A673 (cell line): ENCODE data around the gene EXOC4. TPM values are rescaled to one million over a fixed set of nuclear protein-coding genes. Genes with fewer than 3 reads are reported as not detected.

Source experiments
- BruUV-seq: library from RNA; stranded (reverse); fragments of 400-500 nt; replicated peaks from 2 replicates; lab custom pipeline; 2021; lab: Mats Ljungman, UMichigan
- CTCF ChIA-PET: fragments of 300-600 bp; sonication (Branson Sonifier 250); formaldehyde crosslinking; loops from one replicate; lab custom pipeline; 2022; ENCODE audit warnings: antibody characterized with exemption; lab: Charles Lee
- POLR2A ChIA-PET: fragments of 300-600 bp; sonication (Branson Sonifier 250); formaldehyde crosslinking; loops from one replicate; lab custom pipeline; 2022; ENCODE audit warnings: antibody characterized with exemption; ENCODE audit not compliant: low non-redundant PET; lab: Charles Lee
- DNase-seq: peaks from one replicate; pipeline ENCODE4 v3.0.0-alpha.2; 2015; ENCODE audit warnings: low spot score
- H3K27ac ChIP-seq: fragments of 200-600 bp; sonication (generic); 2 replicates; pipeline ENCODE4 v1.5.1; 2016; ENCODE audit warnings: mixed run types, low read depth, mild to moderate bottlenecking, mixed read lengths, antibody characterized with exemption, low read length; ENCODE audit not compliant: poor library complexity, severe bottlenecking
- H3K27me3 ChIP-seq: fragments of 200-600 bp; sonication (generic); replicated peaks from 2 replicates; pipeline ENCODE4 v1.6.1; 2017; ENCODE audit warnings: mixed run types, low read depth, mild to moderate bottlenecking, mixed read lengths, antibody characterized with exemption, low read length; ENCODE audit not compliant: insufficient read depth, poor library complexity
- H3K36me3 ChIP-seq: fragments of 200-600 bp; sonication (generic); 2 replicates; pipeline ENCODE4 v1.6.1; 2016; ENCODE audit warnings: mixed run types, mild to moderate bottlenecking, mixed read lengths, antibody characterized with exemption, low read length; ENCODE audit not compliant: insufficient read depth, poor library complexity, severe bottlenecking
- H3K4me1 ChIP-seq: fragments of 200-600 bp; sonication (generic); 2 replicates; pipeline ENCODE4 v1.6.1; 2017; ENCODE audit warnings: mixed run types, mild to moderate bottlenecking, mixed read lengths, antibody characterized with exemption, low read length; ENCODE audit not compliant: insufficient read depth, poor library complexity, severe bottlenecking
- H3K4me3 ChIP-seq: fragments of 200-600 bp; sonication (generic); 2 replicates; pipeline ENCODE4 v1.5.1; 2016; ENCODE audit warnings: low read depth, mixed run types, mild to moderate bottlenecking, mixed read lengths, low read length; ENCODE audit not compliant: poor library complexity, severe bottlenecking
- H3K9me3 ChIP-seq: fragments of 200-600 bp; sonication (generic); 2 replicates; pipeline ENCODE4 v1.6.1; 2016; ENCODE audit warnings: mixed run types, low read depth, mild to moderate bottlenecking, mixed read lengths, antibody characterized with exemption, low read length; ENCODE audit not compliant: poor library complexity, severe bottlenecking
- CTCF ChIP-seq: fragments of 300-800, 200-600 bp; sonication (generic); conservative IDR thresholded peaks from 2 replicates; pipeline ENCODE4 v1.5.1; 2017; ENCODE audit warnings: low read depth, mild to moderate bottlenecking, antibody characterized with exemption, low read length, moderate library complexity, mixed read lengths
- EZH2 ChIP-seq: fragments of 200-600 bp; sonication (generic); IDR thresholded peaks from 2 replicates; pipeline ENCODE4 v1.6.1; 2017; ENCODE audit warnings: borderline replicate concordance, low read depth, mild to moderate bottlenecking, mixed read lengths, antibody characterized with exemption, low read length; ENCODE audit not compliant: poor library complexity, severe bottlenecking
- intact Hi-C: fragments of 100-400 bp; cut with micrococcal nuclease; formaldehyde crosslinking; loops from one replicate; pipeline ENCODE4 v1.10.0; 2022; ENCODE audit not compliant: unreplicated experiment
- total RNA-seq: library from RNA; stranded (reverse); gene quantifications from 2 replicates; pipeline ENCODE4 v1.2.3, GENCODE V29; 2021

Gene EXOC4
- total RNA-seq, 1 experiment from 2014 or later, result 66.1 TPM

GRCh38 chr7:134070673-134071072 is 817.8 kb downstream of the EXOC4 start:
- Histone ChIP-seq H3K27ac (no peak overlapping the region), H3K4me3 (no peak overlapping the region), H3K36me3 (no peaks in the 10 kb centered on the region), H3K9me3 (no peaks in the 10 kb centered on the region), H3K27me3 (no peaks in the 10 kb centered on the region), H3K4me1 (no peaks in the 10 kb centered on the region)
- TF ChIP-seq CTCF (no peak), EZH2 (no peak)
- no peak for DNase-seq
- BruUV-seq, result no TSS peak
- intact Hi-C loops, result no loop called here
- ChIA-PET POLR2A (no interaction called here), CTCF (no interaction called here)

- H3K36me3 ChIP-seq, result no peaks in the 10 kb centered on the region
- no peaks in the 10 kb centered on the region for H3K4me1 ChIP-seq
- H3K4me3 ChIP-seq, result no peak overlapping the region
- TF ChIP-seq EZH2 (no peak), CTCF (no peak)
- no TSS peak for BruUV-seq
- ChIA-PET CTCF (no interaction called here), POLR2A (no interaction called here)
- intact Hi-C loops, result no loop called here
- no peaks in the 10 kb centered on the region for H3K9me3 ChIP-seq
- no peak overlapping the region for H3K27ac ChIP-seq
- DNase-seq, result no peak
- no peaks in the 10 kb centered on the region for H3K27me3 ChIP-seq
Observed at GRCh38 chr7:134071355-134072331, 818.8 kb downstream of the EXOC4 start.

GRCh38 chr7:134073276-134073675 is 820.4 kb downstream of the EXOC4 start:
- intact Hi-C loops, result no loop called here
- no peak for DNase-seq
- no peaks in the 10 kb centered on the region for H3K27me3 ChIP-seq
- no peak overlapping the region for H3K4me3 ChIP-seq
- no peaks in the 10 kb centered on the region for H3K36me3 ChIP-seq
- ChIA-PET CTCF (no interaction called here), POLR2A (no interaction called here)
- no peaks in the 10 kb centered on the region for H3K9me3 ChIP-seq
- no peaks in the 10 kb centered on the region for H3K4me1 ChIP-seq
- no TSS peak for BruUV-seq
- no peak for TF ChIP-seq EZH2
- TF ChIP-seq CTCF, result no peak
- H3K27ac ChIP-seq, result no peak overlapping the region
